CD4-positive, alpha-beta T cell (primary cell): Measurements from ENCODE around the gene FLNC. TPM values are rescaled to one million over a fixed set of nuclear protein-coding genes. Genes with fewer than 3 reads are reported as not detected.

Source experiments
- ATAC-seq: fragments of 200-7000 bp; cut with Tn5 transposase; one replicate; pipeline ENCODE4 v1.10.0; 2022; ENCODE audit warnings: mild to moderate bottlenecking; ENCODE audit not compliant: poor library complexity
- CTCF ChIA-PET: fragments of 350-600 bp; sonication (Branson Sonifier 250); formaldehyde crosslinking; loops from one replicate; lab custom pipeline; 2021; ENCODE audit warnings: antibody characterized with exemption, inconsistent platforms; lab: Charles Lee
- POLR2A ChIA-PET: fragments of 350-600 bp; sonication (Branson Sonifier 250); formaldehyde crosslinking; loops from one replicate; lab custom pipeline; 2021; ENCODE audit warnings: antibody characterized with exemption, inconsistent platforms; lab: Charles Lee
- DNase-seq, 14 experiments: peaks; one replicate each; pipeline ENCODE4 v3.0.0-alpha.2; 2013 to 2020; ENCODE audit warnings: mixed read lengths in 2 of 14
- H3K27ac ChIP-seq, 2 donors: one replicate each; pipeline versions ENCODE4 v1.5.1 to v1.7.0; 2013; ENCODE audit warnings: low read length in 2 of 2, low read depth in 1 of 2, mild to moderate bottlenecking in 1 of 2
- H3K27me3 ChIP-seq, 2 experiments: 1 replicate in 1 of 2; 2 replicates in 1 of 2; pipeline versions ENCODE4 v1.6.1 to v1.7.0; 2013; ENCODE audit warnings: low read length in 2 of 2, control low read depth in 1 of 2, mild to moderate bottlenecking in 1 of 2, moderate library complexity in 1 of 2; ENCODE audit not compliant: insufficient read depth in 2 of 2, control insufficient read depth in 1 of 2
- H3K36me3 ChIP-seq: one replicate; pipeline ENCODE4 v1.6.1; 2013; ENCODE audit warnings: low read length, control low read depth; ENCODE audit not compliant: insufficient read depth
- H3K4me1 ChIP-seq: one replicate; pipeline ENCODE4 v1.6.1; 2013; ENCODE audit warnings: low read length, control low read depth; ENCODE audit not compliant: insufficient read depth
- H3K4me3 ChIP-seq: one replicate; pipeline ENCODE4 v1.5.1; 2013; ENCODE audit warnings: mild to moderate bottlenecking, low read length, moderate library complexity
- H3K9me3 ChIP-seq, 2 experiments: 1 replicate in 1 of 2; 2 replicates in 1 of 2; pipeline versions ENCODE4 v1.6.1 to v1.7.0; 2013; ENCODE audit warnings: low read length in 2 of 2, mild to moderate bottlenecking in 2 of 2, control low read depth in 1 of 2, moderate library complexity in 1 of 2; ENCODE audit not compliant: control insufficient read depth in 1 of 2, insufficient read depth in 1 of 2
- H3K27ac Mint-ChIP-seq: one replicate; pipeline ENCODE4 v1.8.0; 2020; ENCODE audit warnings: mixed read lengths
- H3K27me3 Mint-ChIP-seq: one replicate; pipeline ENCODE4 v1.8.0; 2021; ENCODE audit warnings: mixed read lengths
- H3K36me3 Mint-ChIP-seq: one replicate; pipeline ENCODE4 v1.8.0; 2021; ENCODE audit warnings: low read depth, mixed read lengths
- H3K4me1 Mint-ChIP-seq: one replicate; pipeline ENCODE4 v1.8.0; 2021; ENCODE audit warnings: low read depth, mixed read lengths
- H3K4me3 Mint-ChIP-seq: one replicate; pipeline ENCODE4 v1.8.0; 2020; ENCODE audit warnings: mild to moderate bottlenecking, mixed read lengths
- H3K9me3 Mint-ChIP-seq: one replicate; pipeline ENCODE4 v1.8.0; 2020; ENCODE audit warnings: mixed read lengths
- intact Hi-C, 2 experiments: fragments of 100-400 bp; cut with DNase I in 1 of 2; cut with micrococcal nuclease in 1 of 2; formaldehyde crosslinking; loops; one replicate each; pipeline versions ENCODE4 v1.15.1 to v1.9.0; 2023 to 2025; cut with DNase I, micrococcal nuclease
- total RNA-seq, 174 experiments: library from RNA in 2 of 174; stranded (reverse) in 2 of 174; gene quantifications; one replicate each; pipeline ENCODE4 v1.2.3 and lab custom pipeline; 2021 to 2026
- TF ChIP-seq, protein P1 (sequence below): fragments of 200-600 bp; IDR thresholded peaks from one replicate; pipeline ENCODE4 v1.8.0; 2022; ENCODE audit warnings: antibody characterized with exemption, mild to moderate bottlenecking

The FLNC gene
- total RNA-seq, 2 experiments from 2014 or later, result 0.06 to 0.08 TPM

GRCh38 chr7:128878226-128879105 lies 48.3 kb downstream of the FLNC start:
- H3K4me1 Mint-ChIP-seq, result no peaks in the 10 kb centered on the region
- Histone ChIP-seq H3K4me3 (no peak overlapping the region), H3K4me1 (peaks cover 4% of the 10 kb centered on the region), H3K27me3 (no peaks in the 10 kb centered on the region), H3K36me3 (no peaks in the 10 kb centered on the region), H3K9me3 (no peaks in the 10 kb centered on the region), H3K27ac (no peak overlapping the region)
- CTCF ChIA-PET, result no interaction called here
- no peak overlapping the region for H3K4me3 Mint-ChIP-seq
- no peaks in the 10 kb centered on the region for H3K36me3 Mint-ChIP-seq
- DNase-seq, result no peak
- no peaks in the 10 kb centered on the region for H3K9me3 Mint-ChIP-seq
- intact Hi-C loops, result no loop called here
- H3K27ac Mint-ChIP-seq, result no peak overlapping the region
- TF ChIP-seq, protein P1, sequence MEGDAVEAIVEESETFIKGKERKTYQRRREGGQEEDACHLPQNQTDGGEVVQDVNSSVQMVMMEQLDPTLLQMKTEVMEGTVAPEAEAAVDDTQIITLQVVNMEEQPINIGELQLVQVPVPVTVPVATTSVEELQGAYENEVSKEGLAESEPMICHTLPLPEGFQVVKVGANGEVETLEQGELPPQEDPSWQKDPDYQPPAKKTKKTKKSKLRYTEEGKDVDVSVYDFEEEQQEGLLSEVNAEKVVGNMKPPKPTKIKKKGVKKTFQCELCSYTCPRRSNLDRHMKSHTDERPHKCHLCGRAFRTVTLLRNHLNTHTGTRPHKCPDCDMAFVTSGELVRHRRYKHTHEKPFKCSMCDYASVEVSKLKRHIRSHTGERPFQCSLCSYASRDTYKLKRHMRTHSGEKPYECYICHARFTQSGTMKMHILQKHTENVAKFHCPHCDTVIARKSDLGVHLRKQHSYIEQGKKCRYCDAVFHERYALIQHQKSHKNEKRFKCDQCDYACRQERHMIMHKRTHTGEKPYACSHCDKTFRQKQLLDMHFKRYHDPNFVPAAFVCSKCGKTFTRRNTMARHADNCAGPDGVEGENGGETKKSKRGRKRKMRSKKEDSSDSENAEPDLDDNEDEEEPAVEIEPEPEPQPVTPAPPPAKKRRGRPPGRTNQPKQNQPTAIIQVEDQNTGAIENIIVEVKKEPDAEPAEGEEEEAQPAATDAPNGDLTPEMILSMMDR, result no peak
- H3K27me3 Mint-ChIP-seq, result no peaks in the 10 kb centered on the region
- ATAC-seq, result no peak
- POLR2A ChIA-PET, result interaction anchor here (0.7 kb wide), 2 partner anchors 15 to 257 kb away, joined by 3 read pairs; no protein-coding TSS in a partner anchor

- H3K4me3 Mint-ChIP-seq, result no peak overlapping the region
- intact Hi-C loops, result no loop called here
- H3K4me1 Mint-ChIP-seq, result no peaks in the 10 kb centered on the region
- no peak for DNase-seq
- Histone ChIP-seq H3K9me3 (no peaks in the 10 kb centered on the region), H3K27ac (no peak overlapping the region), H3K4me3 (no peak overlapping the region), H3K36me3 (no peaks in the 10 kb centered on the region), H3K4me1 (peaks cover 10% of the 10 kb centered on the region), H3K27me3 (no peaks in the 10 kb centered on the region)
- TF ChIP-seq, protein P1, result no peak
- no peak overlapping the region for H3K27ac Mint-ChIP-seq
- CTCF ChIA-PET, result interaction anchor here (4.6 kb wide), 1 partner anchor 17 kb away, joined by 45 read pairs; the partner anchor contains the start of gene ATP6V1F
- POLR2A ChIA-PET, result no interaction called here
- no peaks in the 10 kb centered on the region for H3K27me3 Mint-ChIP-seq
- no peaks in the 10 kb centered on the region for H3K36me3 Mint-ChIP-seq
- H3K9me3 Mint-ChIP-seq, result no peaks in the 10 kb centered on the region
- no peak for ATAC-seq
Measured at GRCh38 chr7:128879461-128879938, 49.3 kb downstream of the FLNC start.

- H3K9me3 Mint-ChIP-seq, result no peaks in the 10 kb centered on the region
- TF ChIP-seq, protein P1, result no peak
- Histone ChIP-seq H3K4me1 (peaks cover 10% of the 10 kb centered on the region), H3K36me3 (no peaks in the 10 kb centered on the region), H3K27me3 (no peaks in the 10 kb centered on the region), H3K9me3 (no peaks in the 10 kb centered on the region), H3K27ac (no peak overlapping the region), H3K4me3 (no peak overlapping the region)
- POLR2A ChIA-PET, result interaction anchor here (1.1 kb wide), 1 partner anchor 17 kb away, joined by 3 read pairs; the partner anchor contains the start of gene ATP6V1F
- CTCF ChIA-PET, result interaction anchor here (4.6 kb wide), 1 partner anchor 17 kb away, joined by 45 read pairs; the partner anchor contains the start of gene ATP6V1F
- H3K4me3 Mint-ChIP-seq, result no peak overlapping the region
- H3K27ac Mint-ChIP-seq, result no peak overlapping the region
- no peak for ATAC-seq
- DNase-seq, result peak in 1 of 14 experiments; percentile 43
- no peaks in the 10 kb centered on the region for H3K36me3 Mint-ChIP-seq
- H3K27me3 Mint-ChIP-seq, result no peaks in the 10 kb centered on the region
- intact Hi-C loops, result loop anchor here in 1 of 2 experiments (5.0 kb wide), 1 partner anchor 88 kb away; the partner anchor contains the start of gene CCDC136
- no peaks in the 10 kb centered on the region for H3K4me1 Mint-ChIP-seq
Measured at GRCh38 chr7:128879939-128880746, 49.9 kb downstream of the FLNC start.
